Calu3 (cell line): ENCODE measurements around the gene SLC12A8. TPM values are rescaled to one million over a fixed set of nuclear protein-coding genes. Genes with fewer than 3 reads are reported as not detected.

Experiments
- BruUV-seq: library from RNA; stranded (reverse); fragments of 400-500 nt; replicated peaks from 2 replicates; lab custom pipeline; 2021; lab: Mats Ljungman, UMichigan
- CTCF ChIA-PET: fragments of 300-600 bp; sonication (Branson Sonifier 250); formaldehyde crosslinking; loops from one replicate; lab custom pipeline; 2022; ENCODE audit warnings: antibody characterized with exemption; lab: Charles Lee
- DNase-seq: peaks from one replicate; pipeline ENCODE4 v3.0.0; 2022
- H3K27ac Mint-ChIP-seq: one replicate; pipeline ENCODE4 v1.8.0; 2022; ENCODE audit warnings: mixed read lengths; ENCODE audit not compliant: unreplicated experiment
- H3K27me3 Mint-ChIP-seq: one replicate; pipeline ENCODE4 v1.8.0; 2022; ENCODE audit warnings: mixed read lengths; ENCODE audit not compliant: unreplicated experiment
- H3K36me3 Mint-ChIP-seq: one replicate; pipeline ENCODE4 v1.8.0; 2022; ENCODE audit warnings: mild to moderate bottlenecking, moderate library complexity, mixed read lengths; ENCODE audit not compliant: insufficient read depth, unreplicated experiment
- H3K4me1 Mint-ChIP-seq: one replicate; pipeline ENCODE4 v1.8.0; 2022; ENCODE audit warnings: mild to moderate bottlenecking, low read depth, mixed read lengths; ENCODE audit not compliant: unreplicated experiment
- H3K4me3 Mint-ChIP-seq: one replicate; pipeline ENCODE4 v1.8.0; 2022; ENCODE audit warnings: mild to moderate bottlenecking, low read depth, moderate library complexity, mixed read lengths; ENCODE audit not compliant: unreplicated experiment
- H3K9me3 Mint-ChIP-seq: one replicate; pipeline ENCODE4 v1.8.0; 2022; ENCODE audit warnings: low read depth, mixed read lengths; ENCODE audit not compliant: unreplicated experiment
- intact Hi-C: fragments of 100-400 bp; cut with micrococcal nuclease; formaldehyde crosslinking; loops from one replicate; pipeline ENCODE4 v1.10.0; 2022; ENCODE audit not compliant: unreplicated experiment
- total RNA-seq: library from RNA; stranded (reverse); gene quantifications from 2 replicates; pipeline ENCODE4 v1.2.3, GENCODE V29; 2022
- TF ChIP-seq, protein P1 (sequence below): fragments of 200-600 bp; IDR thresholded peaks from one replicate; pipeline ENCODE4 v1.8.0; 2022; ENCODE audit warnings: antibody characterized with exemption; ENCODE audit not compliant: unreplicated experiment

The SLC12A8 gene
- total RNA-seq, 1 experiment from 2014 or later, result 16.8 TPM

DNA sequence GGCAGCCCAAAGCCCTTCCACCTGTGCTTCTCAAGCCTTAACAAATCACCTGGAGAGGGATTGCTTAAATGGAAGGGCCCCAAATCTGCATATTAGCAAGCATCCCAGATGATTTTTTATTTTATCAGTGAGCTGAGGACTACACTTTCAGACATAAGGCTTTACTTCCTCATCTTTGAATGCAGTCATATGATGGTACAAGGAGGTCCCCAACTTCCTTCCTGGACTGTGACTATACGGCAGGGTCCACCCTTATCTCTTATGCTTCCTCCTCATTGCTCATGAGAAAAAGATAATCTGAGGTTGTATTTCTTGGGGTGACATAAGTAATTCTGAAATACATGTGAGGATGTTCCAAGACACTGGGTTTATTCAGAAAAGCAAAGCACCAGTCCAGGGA is 143.1 kb downstream of the SLC12A8 start:
- no peak overlapping the region for H3K4me3 Mint-ChIP-seq
- H3K36me3 Mint-ChIP-seq, result no peaks in the 10 kb centered on the region
- H3K27ac Mint-ChIP-seq, result no peak overlapping the region
- no TSS peak for BruUV-seq
- H3K27me3 Mint-ChIP-seq, result peaks cover 21% of the 10 kb centered on the region
- no peaks in the 10 kb centered on the region for H3K4me1 Mint-ChIP-seq
- intact Hi-C loops, result no loop called here
- no peak for DNase-seq
- no peaks in the 10 kb centered on the region for H3K9me3 Mint-ChIP-seq
- TF ChIP-seq, protein P1, sequence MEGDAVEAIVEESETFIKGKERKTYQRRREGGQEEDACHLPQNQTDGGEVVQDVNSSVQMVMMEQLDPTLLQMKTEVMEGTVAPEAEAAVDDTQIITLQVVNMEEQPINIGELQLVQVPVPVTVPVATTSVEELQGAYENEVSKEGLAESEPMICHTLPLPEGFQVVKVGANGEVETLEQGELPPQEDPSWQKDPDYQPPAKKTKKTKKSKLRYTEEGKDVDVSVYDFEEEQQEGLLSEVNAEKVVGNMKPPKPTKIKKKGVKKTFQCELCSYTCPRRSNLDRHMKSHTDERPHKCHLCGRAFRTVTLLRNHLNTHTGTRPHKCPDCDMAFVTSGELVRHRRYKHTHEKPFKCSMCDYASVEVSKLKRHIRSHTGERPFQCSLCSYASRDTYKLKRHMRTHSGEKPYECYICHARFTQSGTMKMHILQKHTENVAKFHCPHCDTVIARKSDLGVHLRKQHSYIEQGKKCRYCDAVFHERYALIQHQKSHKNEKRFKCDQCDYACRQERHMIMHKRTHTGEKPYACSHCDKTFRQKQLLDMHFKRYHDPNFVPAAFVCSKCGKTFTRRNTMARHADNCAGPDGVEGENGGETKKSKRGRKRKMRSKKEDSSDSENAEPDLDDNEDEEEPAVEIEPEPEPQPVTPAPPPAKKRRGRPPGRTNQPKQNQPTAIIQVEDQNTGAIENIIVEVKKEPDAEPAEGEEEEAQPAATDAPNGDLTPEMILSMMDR, result no peak
- CTCF ChIA-PET, result no interaction called here

DNA sequence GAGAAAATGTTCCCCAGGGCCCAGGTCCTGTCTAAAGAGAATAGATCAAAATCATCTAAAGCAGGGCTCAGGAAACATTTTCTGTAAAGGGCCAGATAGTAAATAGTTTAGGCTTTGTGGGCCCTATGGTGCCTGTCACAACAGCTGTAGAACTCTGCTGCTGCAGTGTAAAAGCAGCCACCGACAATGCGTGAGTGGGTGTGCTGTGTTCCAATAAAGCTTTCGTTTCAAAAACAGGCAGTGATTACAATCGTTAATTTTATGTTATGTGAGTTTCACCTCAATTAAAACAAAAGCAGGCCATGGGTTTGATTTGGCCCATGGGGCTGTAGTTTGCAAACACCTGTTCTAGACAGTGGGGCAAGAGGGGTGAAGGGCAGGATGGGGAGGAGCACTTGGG is 144.3 kb downstream of the SLC12A8 start:
- no peaks in the 10 kb centered on the region for H3K9me3 Mint-ChIP-seq
- TF ChIP-seq, protein P1, result no peak
- no peak for DNase-seq
- no peaks in the 10 kb centered on the region for H3K36me3 Mint-ChIP-seq
- intact Hi-C loops, result no loop called here
- peaks cover 21% of the 10 kb centered on the region for H3K27me3 Mint-ChIP-seq
- CTCF ChIA-PET, result no interaction called here
- BruUV-seq, result no TSS peak
- H3K4me1 Mint-ChIP-seq, result peaks cover 8% of the 10 kb centered on the region
- H3K4me3 Mint-ChIP-seq, result no peak overlapping the region
- no peak overlapping the region for H3K27ac Mint-ChIP-seq

DNA sequence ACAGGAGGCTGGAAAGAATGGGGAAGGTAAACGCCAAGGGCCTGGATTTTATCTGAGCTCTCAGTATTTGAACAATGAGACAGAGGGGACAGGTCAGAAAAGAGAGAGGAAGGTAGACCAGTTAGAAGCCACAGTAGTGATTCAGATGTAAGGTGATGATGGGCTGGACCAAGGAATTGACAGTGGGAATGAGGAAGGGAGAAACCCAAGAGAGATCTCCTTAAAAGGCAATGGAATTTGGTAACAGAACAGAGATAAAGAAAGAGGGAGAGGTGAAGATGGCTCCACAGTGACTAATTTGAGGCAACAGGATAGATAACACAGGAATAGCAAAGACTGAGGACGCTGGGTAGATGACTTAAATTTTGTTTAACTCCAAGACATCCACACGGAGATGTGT is 145.3 kb downstream of the SLC12A8 start:
- Mint-ChIP-seq H3K27me3 (peaks cover 21% of the 10 kb centered on the region), H3K4me1 (peaks cover 18% of the 10 kb centered on the region), H3K27ac (no peak overlapping the region), H3K36me3 (no peaks in the 10 kb centered on the region), H3K9me3 (no peaks in the 10 kb centered on the region), H3K4me3 (no peak overlapping the region)
- no peak for DNase-seq
- intact Hi-C loops, result no loop called here
- TF ChIP-seq, protein P1, result no peak
- CTCF ChIA-PET, result no interaction called here
- no TSS peak for BruUV-seq

DNA sequence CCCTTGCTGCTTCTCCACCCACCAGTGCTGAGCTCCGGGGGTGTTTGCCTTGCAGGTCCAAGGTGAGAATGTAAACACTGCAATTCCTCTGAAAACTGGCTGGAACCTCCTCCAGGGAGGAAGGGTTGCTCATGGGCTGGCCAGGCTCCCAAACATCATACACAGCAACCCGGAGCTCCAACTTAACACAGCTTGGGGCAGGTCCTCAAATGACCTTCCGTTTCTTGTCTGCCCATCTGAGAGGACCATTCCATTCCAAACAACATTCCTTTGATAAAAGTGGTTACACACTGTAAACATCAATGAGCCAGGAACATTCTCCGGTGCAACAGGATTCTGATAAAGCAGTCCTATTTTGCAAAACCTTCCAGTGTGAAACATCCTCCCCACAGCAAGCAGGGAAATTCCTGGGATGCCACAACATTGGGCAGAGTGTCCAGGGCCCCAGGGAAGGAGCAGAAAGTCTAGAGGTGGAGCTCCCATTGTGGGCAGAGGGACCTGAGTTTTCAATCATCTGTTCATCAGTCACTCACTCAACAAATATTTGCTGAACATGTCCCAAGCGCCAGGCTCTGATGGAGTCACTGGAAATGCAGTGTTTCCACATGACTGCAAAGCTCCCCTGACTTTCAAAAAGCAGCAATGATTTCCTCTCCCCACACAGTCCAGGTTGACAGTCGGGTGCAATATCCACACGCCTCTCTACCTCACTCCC is 149.5 kb downstream of the SLC12A8 start:
- Mint-ChIP-seq H3K36me3 (no peaks in the 10 kb centered on the region), H3K4me3 (no peak overlapping the region), H3K9me3 (no peaks in the 10 kb centered on the region), H3K27me3 (peaks cover 50% of the 10 kb centered on the region), H3K27ac (no peak overlapping the region), H3K4me1 (peaks cover 24% of the 10 kb centered on the region)
- intact Hi-C loops, result no loop called here
- BruUV-seq, result no TSS peak
- CTCF ChIA-PET, result interaction anchor here (0.6 to 1.1 kb wide), 3 partner anchors 11 to 138 kb away, joined by 3 read pairs; no protein-coding TSS in a partner anchor
- TF ChIP-seq, protein P1, result no peak
- DNase-seq, result peak; percentile 65
